ENCODE data around the gene C2orf81. TPM values are rescaled to one million over a fixed set of nuclear protein-coding genes. Genes with fewer than 3 reads are reported as not detected.

Gene C2orf81
- total and polyA plus RNA-seq, 8 donors: 1.7 to 3.5 (median 2.2) TPM; not detected in 3

- TF ChIP-seq EP300 (IDR thresholded peaks at IDR 0.05) (no peak), POLR2A (IDR thresholded peaks at IDR 0.05) (no peak), CTCF (IDR thresholded peaks at IDR 0.05) (no peak), POLR2AphosphoS5 (IDR thresholded peaks at IDR 0.05) (no peak)
- no peak overlapping the region for H3K27ac ChIP-seq
- 87 to 98% (median 93%) methylated on average over 1 of the region's 1 CpG for WGBS, 5 donors
- intact Hi-C loops (cut with DNase I; ENCODE audit: low total_unique reads): no loop called here
- H3K27me3 ChIP-seq: no peaks in the 10 kb centered on the region
- peaks cover 14 to 34% (median 30%) of the 10 kb centered on the region in 4 donors for H3K4me1 ChIP-seq
- DNase-seq: no peak
- no peaks in the 10 kb centered on the region for H3K9me3 ChIP-seq
- H3K36me3 ChIP-seq: no peaks in the 10 kb centered on the region
- H3K4me3 ChIP-seq: no peak overlapping the region
Observed at GRCh38 chr2:74393525-74393924, 27.9 kb downstream of the C2orf81 start.

GRCh38 chr2:74392449-74392743 is 29.0 kb downstream of the C2orf81 start:
- H3K4me1 ChIP-seq: peaks cover 14 to 44% (median 40%) of the 10 kb centered on the region in 4 donors
- no peaks in the 10 kb centered on the region for H3K9me3 ChIP-seq
- no peaks in the 10 kb centered on the region for H3K27me3 ChIP-seq
- WGBS, 5 donors: 70 to 74% (median 71%) methylated on average over 13 of the region's 13 CpGs
- H3K36me3 ChIP-seq: no peaks in the 10 kb centered on the region
- TF ChIP-seq POLR2A (IDR thresholded peaks at IDR 0.05) (no peak), CTCF (IDR thresholded peaks at IDR 0.05) (no peak), EP300 (IDR thresholded peaks at IDR 0.05) (no peak), POLR2AphosphoS5 (IDR thresholded peaks at IDR 0.05) (no peak)
- DNase-seq: no peak
- intact Hi-C loops (cut with DNase I; ENCODE audit: low total_unique reads): no loop called here
- H3K27ac ChIP-seq: peak overlapping the region in 1 of 5 donors; percentile 97
- H3K4me3 ChIP-seq: peak overlapping the region in 2 of 4 donors; percentile 89 to 97

DNA sequence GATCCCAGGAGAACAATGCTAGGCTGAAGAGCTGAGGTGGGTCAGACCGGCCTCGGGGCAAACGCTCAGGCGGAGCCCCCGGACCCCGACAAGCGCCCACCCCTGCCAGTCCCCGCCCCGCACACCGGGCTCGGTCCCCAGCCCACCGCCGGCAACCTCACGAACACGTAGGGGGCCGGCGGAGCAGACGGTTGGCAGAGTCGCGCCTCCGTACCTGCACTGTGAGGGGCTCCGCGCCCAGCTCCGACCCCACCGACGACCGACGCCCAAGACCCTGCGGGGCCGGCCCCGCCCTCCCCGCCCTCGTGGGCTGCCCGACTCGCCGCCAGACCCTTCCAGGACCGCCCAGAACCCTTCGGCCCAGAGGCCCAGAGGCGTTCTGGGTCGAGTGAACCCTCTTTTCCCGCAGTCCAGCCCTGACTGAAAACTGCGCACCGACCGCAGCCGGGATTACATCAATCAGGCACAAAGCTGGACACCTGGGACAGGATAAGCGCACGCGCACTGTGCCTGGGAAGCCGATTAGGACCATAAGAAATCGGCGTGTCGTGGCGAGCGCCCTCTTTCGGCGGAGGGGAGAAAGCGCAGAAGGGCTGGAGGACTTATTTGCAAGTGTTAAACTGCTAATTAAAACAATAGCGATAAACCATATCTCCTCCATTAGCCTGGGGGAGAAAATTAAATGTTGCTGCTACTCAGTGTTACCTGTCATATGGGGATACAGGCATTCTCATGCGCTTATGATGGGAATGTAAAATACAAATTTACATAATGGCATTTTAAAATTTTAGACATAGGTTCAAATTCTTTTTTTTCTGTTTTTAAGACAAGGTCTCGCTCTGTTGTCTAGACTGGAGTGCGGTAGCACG is 29.6 kb downstream of the C2orf81 start:
- TF ChIP-seq CTCF (IDR thresholded peaks at IDR 0.05) (peak in 5 of 7 experiments; percentile 95 to 99 (median 97)), EP300 (IDR thresholded peaks at IDR 0.05) (no peak), POLR2A (IDR thresholded peaks at IDR 0.05) (no peak), POLR2AphosphoS5 (IDR thresholded peaks at IDR 0.05) (peak in 2 of 3 donors; percentile 76 to 82)
- Histone ChIP-seq H3K9me3 (no peaks in the 10 kb centered on the region), H3K27me3 (no peaks in the 10 kb centered on the region), H3K4me1 (peaks cover 14 to 50% (median 42%) of the 10 kb centered on the region in 4 donors), H3K36me3 (no peaks in the 10 kb centered on the region), H3K27ac (peak overlapping the region; percentile 90 to 97 (median 92)), H3K4me3 (peak overlapping the region; percentile 89 to 97 (median 92))
- 1 to 3% (median 2%) methylated on average over 39 to 62 of the region's 62 CpGs for WGBS, 5 donors
- DNase-seq: peak; percentile 94 to 97
- intact Hi-C loops (cut with DNase I; ENCODE audit: low total_unique reads): no loop called here

- peaks cover 14 to 56% (median 42%) of the 10 kb centered on the region in 4 donors for H3K4me1 ChIP-seq
- H3K27ac ChIP-seq: peak overlapping the region; percentile 90 to 97 (median 92)
- no peaks in the 10 kb centered on the region for H3K27me3 ChIP-seq
- intact Hi-C loops (cut with DNase I; ENCODE audit: low total_unique reads): no loop called here
- peak overlapping the region; percentile 89 to 97 (median 92) for H3K4me3 ChIP-seq
- no peaks in the 10 kb centered on the region for H3K9me3 ChIP-seq
- TF ChIP-seq CTCF (IDR thresholded peaks at IDR 0.05): peak in 1 of 7 experiments; percentile 7
- TF ChIP-seq POLR2AphosphoS5 (IDR thresholded peaks at IDR 0.05): no peak
- DNase-seq: no peak
- no peaks in the 10 kb centered on the region for H3K36me3 ChIP-seq
- 0 to 2% (median 1%) methylated on average over 11 of the region's 11 CpGs for WGBS, 5 donors
Observed at GRCh38 chr2:74391209-74391579, 30.2 kb downstream of the C2orf81 start.
